MV-4-11 (cell line): ENCODE results near the gene RGS6.
A peak's percentile ranks its signal among the peaks of the same experiment; 100 is the strongest.

Source experiments
- DNase-seq: peaks from one replicate; lab custom pipeline; 2025; lab: John Stamatoyannopoulos, UW

Gene RGS6

GRCh38 chr14:72164420-72165228 is 232.4 kb downstream of the RGS6 start:
- peak; percentile 86 for DNase-seq

GRCh38 chr14:72165229-72165698 is 233.0 kb downstream of the RGS6 start:
- DNase-seq = peak; percentile 1

- DNase-seq = no peak
Measured at GRCh38 chr14:72169521-72169920, 237.3 kb downstream of the RGS6 start.

- DNase-seq = no peak
Measured at GRCh38 chr14:72172049-72172448, 239.8 kb downstream of the RGS6 start.

- no peak for DNase-seq
Measured at GRCh38 chr14:72172597-72172996, 240.4 kb downstream of the RGS6 start.

GRCh38 chr14:72173038-72173720 is 240.9 kb downstream of the RGS6 start:
- DNase-seq = no peak

GRCh38 chr14:72177251-72177650 is 245.0 kb downstream of the RGS6 start:
- no peak for DNase-seq

- no peak for DNase-seq
Measured at GRCh38 chr14:72178517-72178916, 246.3 kb downstream of the RGS6 start.

GRCh38 chr14:72182708-72183432 is 250.6 kb downstream of the RGS6 start:
- DNase-seq = no peak

GRCh38 chr14:72183631-72184030 is 251.4 kb downstream of the RGS6 start:
- no peak for DNase-seq

- no peak for DNase-seq
Measured at GRCh38 chr14:72186523-72186922, 254.3 kb downstream of the RGS6 start.

GRCh38 chr14:72196237-72197015 is 264.2 kb downstream of the RGS6 start:
- no peak for DNase-seq

- DNase-seq = no peak
Measured at GRCh38 chr14:72201645-72202044, 269.4 kb downstream of the RGS6 start.

- no peak for DNase-seq
Measured at GRCh38 chr14:72213424-72213823, 281.2 kb downstream of the RGS6 start.

- DNase-seq = no peak
Measured at GRCh38 chr14:72215080-72215479, 282.9 kb downstream of the RGS6 start.

GRCh38 chr14:72217135-72217534 is 284.9 kb downstream of the RGS6 start:
- no peak for DNase-seq

- no peak for DNase-seq
Measured at GRCh38 chr14:72222046-72222445, 289.8 kb downstream of the RGS6 start.

GRCh38 chr14:72236629-72237028 is 304.4 kb downstream of the RGS6 start:
- DNase-seq = no peak

- no peak for DNase-seq
Measured at GRCh38 chr14:72237722-72238666, 305.8 kb downstream of the RGS6 start.
